ENCODE data around the gene CENPV.

The CENPV gene

GRCh38 chr17:16363749-16364536 lies 10.7 kb upstream of the CENPV start:
- Histone ChIP-seq H3K9me3 (no peaks in the 10 kb centered on the region), H3K9ac (no peak overlapping the region), H4K20me1 (no peaks in the 10 kb centered on the region), H3K27ac (no peak overlapping the region), H3K36me3 (no peaks in the 10 kb centered on the region), H3K27me3 (no peaks in the 10 kb centered on the region), H3K4me2 (no peak overlapping the region), H3K4me1 (no peaks in the 10 kb centered on the region), H3K4me3 (no peak overlapping the region)
- no peak for TF ChIP-seq Cebpa-rat (IDR thresholded peaks at IDR 0.05)

- Histone ChIP-seq H3K9ac (no peak overlapping the region), H3K4me3 (no peak overlapping the region), H3K27ac (no peak overlapping the region), H3K9me3 (no peaks in the 10 kb centered on the region), H3K36me3 (no peaks in the 10 kb centered on the region), H4K20me1 (no peaks in the 10 kb centered on the region), H3K27me3 (no peaks in the 10 kb centered on the region), H3K4me1 (no peaks in the 10 kb centered on the region), H3K4me2 (no peak overlapping the region)
- no peak for TF ChIP-seq Cebpa-rat (IDR thresholded peaks at IDR 0.05)
Observed at GRCh38 chr17:16361874-16362273, 8.6 kb upstream of the CENPV start.

- H4K20me1 ChIP-seq: no peaks in the 10 kb centered on the region
- H3K9ac ChIP-seq: no peak overlapping the region
- H3K4me2 ChIP-seq: no peak overlapping the region
- H3K27ac ChIP-seq: no peak overlapping the region
- H3K9me3 ChIP-seq: peaks cover 10% of the 10 kb centered on the region
- peaks cover 16% of the 10 kb centered on the region for H3K27me3 ChIP-seq
- peaks cover 2% of the 10 kb centered on the region; the same call in 1 of the 2 replicates for H3K4me1 ChIP-seq
- no peaks in the 10 kb centered on the region for H3K36me3 ChIP-seq
- TF ChIP-seq Cebpa-rat (IDR thresholded peaks at IDR 0.05): no peak
- no peak overlapping the region for H3K4me3 ChIP-seq
Observed at GRCh38 chr17:16358394-16358793, 5.1 kb upstream of the CENPV start.

- Histone ChIP-seq H3K36me3 (no peaks in the 10 kb centered on the region), H3K4me2 (no peak overlapping the region), H4K20me1 (peaks cover 17% of the 10 kb centered on the region; the same call in 1 of the 2 replicates), H3K27ac (no peak overlapping the region), H3K27me3 (peaks cover 48% of the 10 kb centered on the region), H3K9ac (no peak overlapping the region), H3K4me1 (peaks cover 9% of the 10 kb centered on the region; the same call in 1 of the 2 replicates), H3K4me3 (no peak overlapping the region), H3K9me3 (peaks cover 16% of the 10 kb centered on the region)
- no peak for TF ChIP-seq Cebpa-rat (IDR thresholded peaks at IDR 0.05)
Observed at GRCh38 chr17:16354585-16354984, 1.3 kb upstream of the CENPV start.

- Histone ChIP-seq H3K9ac (peak overlapping the region; percentile 73), H3K27me3 (peaks cover 48% of the 10 kb centered on the region), H3K36me3 (peaks cover 11% of the 10 kb centered on the region; the same call in 1 of the 2 replicates), H3K9me3 (peaks cover 16% of the 10 kb centered on the region), H3K4me2 (peak overlapping the region; percentile 73), H3K27ac (peak overlapping the region; percentile 69; the same call in 1 of the 2 replicates), H3K4me1 (peaks cover 9% of the 10 kb centered on the region; the same call in 1 of the 2 replicates), H3K4me3 (peak overlapping the region; percentile 65), H4K20me1 (peaks cover 17% of the 10 kb centered on the region; the same call in 1 of the 2 replicates)
- no peak for TF ChIP-seq Cebpa-rat (IDR thresholded peaks at IDR 0.05)
Observed at GRCh38 chr17:16352667-16353316, 477 bp downstream of the CENPV start.

GRCh38 chr17:16352303-16352666 lies 984 bp downstream of the CENPV start:
- Histone ChIP-seq H3K4me1 (peaks cover 9% of the 10 kb centered on the region; the same call in 1 of the 2 replicates), H3K27me3 (peaks cover 48% of the 10 kb centered on the region), H3K9me3 (peaks cover 16% of the 10 kb centered on the region), H3K4me3 (peak overlapping the region; percentile 65), H3K9ac (no peak overlapping the region; the same call in 1 of the 2 replicates), H3K4me2 (peak overlapping the region; percentile 73), H3K27ac (no peak overlapping the region), H4K20me1 (peaks cover 17% of the 10 kb centered on the region; the same call in 1 of the 2 replicates), H3K36me3 (peaks cover 11% of the 10 kb centered on the region; the same call in 1 of the 2 replicates)
- no peak for TF ChIP-seq Cebpa-rat (IDR thresholded peaks at IDR 0.05)

- Histone ChIP-seq H3K27me3 (peaks cover 48% of the 10 kb centered on the region), H3K4me3 (peak overlapping the region; percentile 65), H3K4me2 (peak overlapping the region; percentile 73; the same call in 1 of the 2 replicates), H3K27ac (no peak overlapping the region), H4K20me1 (peaks cover 17% of the 10 kb centered on the region; the same call in 1 of the 2 replicates), H3K4me1 (peaks cover 9% of the 10 kb centered on the region; the same call in 1 of the 2 replicates), H3K36me3 (peaks cover 11% of the 10 kb centered on the region; the same call in 1 of the 2 replicates), H3K9me3 (peaks cover 16% of the 10 kb centered on the region), H3K9ac (no peak overlapping the region; the same call in 1 of the 2 replicates)
- TF ChIP-seq Cebpa-rat (IDR thresholded peaks at IDR 0.05): no peak
Observed at GRCh38 chr17:16351831-16352230, 1.4 kb downstream of the CENPV start.

GRCh38 chr17:16349431-16349830 lies 3.8 kb downstream of the CENPV start:
- Histone ChIP-seq H3K4me2 (no peak overlapping the region), H4K20me1 (peaks cover 17% of the 10 kb centered on the region; the same call in 1 of the 2 replicates), H3K27me3 (peaks cover 42% of the 10 kb centered on the region), H3K4me3 (no peak overlapping the region), H3K9me3 (peaks cover 16% of the 10 kb centered on the region), H3K27ac (no peak overlapping the region), H3K36me3 (peaks cover 11% of the 10 kb centered on the region), H3K9ac (no peak overlapping the region), H3K4me1 (peaks cover 9% of the 10 kb centered on the region; the same call in 1 of the 2 replicates)
- no peak for TF ChIP-seq Cebpa-rat (IDR thresholded peaks at IDR 0.05)

- peaks cover 18% of the 10 kb centered on the region for H3K36me3 ChIP-seq
- no peak overlapping the region for H3K27ac ChIP-seq
- no peak for TF ChIP-seq Cebpa-rat (IDR thresholded peaks at IDR 0.05)
- peaks cover 9% of the 10 kb centered on the region; the same call in 1 of the 2 replicates for H3K4me1 ChIP-seq
- H3K9me3 ChIP-seq: peaks cover 7% of the 10 kb centered on the region
- H3K27me3 ChIP-seq: peaks cover 34% of the 10 kb centered on the region
- H4K20me1 ChIP-seq: peaks cover 17% of the 10 kb centered on the region; the same call in 1 of the 2 replicates
- H3K4me3 ChIP-seq: no peak overlapping the region
- H3K9ac ChIP-seq: no peak overlapping the region
- H3K4me2 ChIP-seq: no peak overlapping the region
Observed at GRCh38 chr17:16348586-16348985, 4.7 kb downstream of the CENPV start.
